Mammary epithelial cell (primary cell): Measurements from ENCODE around the gene UBXN11.

ENCODE experiments used
- EZH2 ChIP-seq: IDR thresholded peaks from 2 replicates; pipeline ENCODE4 v1.6.1; 2012; ENCODE audit warnings: low read length, inconsistent platforms, borderline replicate concordance
- TF ChIP-seq, protein P1 (sequence below), 2 donors: IDR thresholded peaks in 1 of 2; conservative IDR thresholded peaks in 1 of 2; 2 replicates each; pipeline ENCODE4 v1.5.1; 2011 to 2012; ENCODE audit warnings: inconsistent platforms in 2 of 2, low read length in 2 of 2, mild to moderate bottlenecking in 2 of 2, control low read depth in 1 of 2, low read depth in 1 of 2; ENCODE audit not compliant: insufficient read depth in 1 of 2; ENCODE audit errors: extremely low read depth in 1 of 2

DNA sequence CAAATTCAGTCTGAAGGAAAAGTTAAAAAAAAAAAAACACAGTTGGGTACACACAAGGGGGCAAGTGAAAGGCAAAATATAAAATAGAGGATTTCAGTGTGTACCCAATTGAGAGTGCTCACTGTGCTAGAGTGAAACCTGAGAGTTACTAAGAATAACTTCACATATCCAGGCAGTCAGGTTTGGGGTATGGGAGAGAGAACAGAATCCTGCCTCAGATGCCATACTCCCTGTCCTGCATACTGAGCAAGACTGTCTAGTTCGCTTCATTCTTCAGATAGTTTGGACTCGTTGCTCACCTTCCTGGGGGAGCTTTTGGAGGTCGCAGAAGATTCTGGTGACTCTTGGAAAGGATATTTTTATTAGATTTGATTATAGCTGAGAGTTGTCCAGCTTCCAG lies 52.0 kb downstream of the UBXN11 start:
- TF ChIP-seq, protein P1, sequence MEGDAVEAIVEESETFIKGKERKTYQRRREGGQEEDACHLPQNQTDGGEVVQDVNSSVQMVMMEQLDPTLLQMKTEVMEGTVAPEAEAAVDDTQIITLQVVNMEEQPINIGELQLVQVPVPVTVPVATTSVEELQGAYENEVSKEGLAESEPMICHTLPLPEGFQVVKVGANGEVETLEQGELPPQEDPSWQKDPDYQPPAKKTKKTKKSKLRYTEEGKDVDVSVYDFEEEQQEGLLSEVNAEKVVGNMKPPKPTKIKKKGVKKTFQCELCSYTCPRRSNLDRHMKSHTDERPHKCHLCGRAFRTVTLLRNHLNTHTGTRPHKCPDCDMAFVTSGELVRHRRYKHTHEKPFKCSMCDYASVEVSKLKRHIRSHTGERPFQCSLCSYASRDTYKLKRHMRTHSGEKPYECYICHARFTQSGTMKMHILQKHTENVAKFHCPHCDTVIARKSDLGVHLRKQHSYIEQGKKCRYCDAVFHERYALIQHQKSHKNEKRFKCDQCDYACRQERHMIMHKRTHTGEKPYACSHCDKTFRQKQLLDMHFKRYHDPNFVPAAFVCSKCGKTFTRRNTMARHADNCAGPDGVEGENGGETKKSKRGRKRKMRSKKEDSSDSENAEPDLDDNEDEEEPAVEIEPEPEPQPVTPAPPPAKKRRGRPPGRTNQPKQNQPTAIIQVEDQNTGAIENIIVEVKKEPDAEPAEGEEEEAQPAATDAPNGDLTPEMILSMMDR (conservative IDR thresholded peaks at IDR 0.05 in 1 of 2, IDR thresholded peaks at IDR 0.05 in 1 of 2; ENCODE audit: extremely low read depth in 1 of 2, insufficient read depth in 1 of 2, low read depth in 1 of 2, low read length in 2 of 2) = no peak
- TF ChIP-seq EZH2 = no peak
